ENCODE results near the gene AK5. TPM values are rescaled to one million over a fixed set of nuclear protein-coding genes. Genes with fewer than 3 reads are reported as not detected.

AK5 gene
- total and polyA plus RNA-seq, 2 of the 4 experiments (the other 2 are of a cell fraction): 22.5 to 25.8 TPM

DNA sequence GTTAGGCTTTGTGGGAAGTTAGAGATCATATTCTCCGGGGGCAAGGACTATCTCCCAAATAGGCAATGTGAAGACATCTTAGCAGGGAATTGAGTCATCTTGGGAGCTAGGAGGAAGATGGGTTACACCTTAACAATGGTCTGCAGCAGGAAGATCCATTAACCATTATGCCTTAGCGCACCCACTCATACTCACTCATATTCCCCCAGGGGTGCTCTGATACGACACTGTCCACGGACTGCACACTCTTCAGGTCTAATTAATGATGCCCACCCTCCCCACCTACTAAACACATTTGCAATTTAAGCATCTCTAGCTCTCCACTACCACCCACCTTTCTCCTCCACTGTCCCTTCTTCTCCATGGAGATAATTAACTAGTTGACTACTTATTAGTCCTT, 857 bp upstream of the AK5 start:
- ATAC-seq (ENCODE audit: low read depth): no peak
- ChIA-PET POLR2A (ENCODE audit: unreplicated experiment) (interaction anchor here (1.1 kb wide), 1 partner anchor 89 kb away, joined by 4 read pairs; no protein-coding TSS in a partner anchor), CTCF (no interaction called here)
- Histone ChIP-seq H3K4me3 (ENCODE audit: insufficient read depth, low read depth, low read length) (no peak overlapping the region), H4K20me1 (ENCODE audit: insufficient read depth, low read length) (no peaks in the 10 kb centered on the region), H4K5ac (ENCODE audit: low read depth, low read length) (no peak overlapping the region), H3K4ac (ENCODE audit: low read depth, low read length) (no peak overlapping the region), H3K9me1 (ENCODE audit: insufficient read depth, low read length) (no peaks in the 10 kb centered on the region), H3K14ac (replicated peaks; ENCODE audit: low read depth, low read length) (no peak overlapping the region), H2BK15ac (ENCODE audit: low read depth, low read length) (no peak overlapping the region), H2BK20ac (ENCODE audit: low read depth, low read length) (peak overlapping the region; percentile 2; the same call in 1 of the 2 replicates), H3K79me1 (ENCODE audit: low read depth in 1 of 2, low read length in 2 of 2) (peaks cover 16 to 40% of the 10 kb centered on the region in 2 experiments), H3K4me1 (ENCODE audit: control insufficient read depth, insufficient read depth, low read length) (0 out of 2 replicates have a peak, but pooled peaks cover 2% of the 10 kb centered on the region), H2AFZ (replicated peaks; ENCODE audit: low read length, poor library complexity) (peak overlapping the region; percentile 12), H2BK120ac (ENCODE audit: low read depth, low read length) (peak overlapping the region; percentile 0; the same call in 1 of the 2 replicates), H3K36me3 (ENCODE audit: control insufficient read depth, insufficient read depth, low read length) (no peaks in the 10 kb centered on the region), H3K56ac (ENCODE audit: extremely low read depth, insufficient read depth, low read length) (no peak overlapping the region), H3K27me3 (ENCODE audit: control insufficient read depth, insufficient read depth, low read length) (no peaks in the 10 kb centered on the region), H3K9ac (ENCODE audit: low read depth, low read length) (no peak overlapping the region), H2AK9ac (replicated peaks; ENCODE audit: low read depth, low read length, poor library complexity) (no peak overlapping the region), H3K27ac (ENCODE audit: insufficient read depth, low read length) (no peak overlapping the region), H4K8ac (ENCODE audit: low read depth in 2 of 2, low read length in 2 of 2) (peak overlapping the region in 1 of 2 experiments; percentile 76; a peak in 1 of 4 replicates), H4K91ac (ENCODE audit: insufficient read depth, low read depth, low read length) (no peak overlapping the region), H3K18ac (ENCODE audit: low read depth, low read length) (no peak overlapping the region), H3K9me3 (ENCODE audit: control insufficient read depth, insufficient read depth, low read length) (no peaks in the 10 kb centered on the region), H2BK5ac (ENCODE audit: low read depth, low read length, poor library complexity, severe bottlenecking) (no peak overlapping the region), H3K4me2 (ENCODE audit: low read depth, low read length) (no peak overlapping the region), H2AK5ac (ENCODE audit: low read depth, low read length) (no peak overlapping the region), H3K23ac (ENCODE audit: low read depth, low read length) (peak overlapping the region; percentile 55)
- BruUV-seq (replicated peaks): no TSS peak
- dilution Hi-C loops (cut with HindIII; ENCODE audit: low sequenced_read_pairs, unreplicated experiment): no loop called here
- DNase-seq: no peak
- TF ChIP-seq, protein P1, sequence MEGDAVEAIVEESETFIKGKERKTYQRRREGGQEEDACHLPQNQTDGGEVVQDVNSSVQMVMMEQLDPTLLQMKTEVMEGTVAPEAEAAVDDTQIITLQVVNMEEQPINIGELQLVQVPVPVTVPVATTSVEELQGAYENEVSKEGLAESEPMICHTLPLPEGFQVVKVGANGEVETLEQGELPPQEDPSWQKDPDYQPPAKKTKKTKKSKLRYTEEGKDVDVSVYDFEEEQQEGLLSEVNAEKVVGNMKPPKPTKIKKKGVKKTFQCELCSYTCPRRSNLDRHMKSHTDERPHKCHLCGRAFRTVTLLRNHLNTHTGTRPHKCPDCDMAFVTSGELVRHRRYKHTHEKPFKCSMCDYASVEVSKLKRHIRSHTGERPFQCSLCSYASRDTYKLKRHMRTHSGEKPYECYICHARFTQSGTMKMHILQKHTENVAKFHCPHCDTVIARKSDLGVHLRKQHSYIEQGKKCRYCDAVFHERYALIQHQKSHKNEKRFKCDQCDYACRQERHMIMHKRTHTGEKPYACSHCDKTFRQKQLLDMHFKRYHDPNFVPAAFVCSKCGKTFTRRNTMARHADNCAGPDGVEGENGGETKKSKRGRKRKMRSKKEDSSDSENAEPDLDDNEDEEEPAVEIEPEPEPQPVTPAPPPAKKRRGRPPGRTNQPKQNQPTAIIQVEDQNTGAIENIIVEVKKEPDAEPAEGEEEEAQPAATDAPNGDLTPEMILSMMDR (conservative IDR thresholded peaks at IDR 0.05; ENCODE audit: low read depth, low read length): no peak
- TF ChIP-seq MXI1 (IDR thresholded peaks at IDR 0.05; ENCODE audit: borderline replicate concordance, low read depth, low read length) (no peak), POLR2A (IDR thresholded peaks at IDR 0.05; ENCODE audit: low read depth, low read length) (no peak), RCOR1 (IDR thresholded peaks at IDR 0.05; ENCODE audit: insufficient replicate concordance, low read length) (no peak), RFX5 (IDR thresholded peaks at IDR 0.05; ENCODE audit: low read depth, low read length) (no peak), RAD21 (IDR thresholded peaks at IDR 0.05; ENCODE audit: low read length) (no peak), NFE2L2 (IDR thresholded peaks at IDR 0.05; ENCODE audit: low read depth, low read length) (no peak), CHD1 (IDR thresholded peaks at IDR 0.05; ENCODE audit: low read depth, low read length) (no peak), MAZ (IDR thresholded peaks at IDR 0.05; ENCODE audit: borderline replicate concordance, low read depth, low read length) (no peak), CEBPB (IDR thresholded peaks at IDR 0.05; ENCODE audit: low read depth, low read length) (no peak), SMC3 (IDR thresholded peaks at IDR 0.05; ENCODE audit: low read depth, low read length) (no peak), FOS (IDR thresholded peaks at IDR 0.05; ENCODE audit: low read depth, low read length) (no peak), MAFK (IDR thresholded peaks at IDR 0.05; ENCODE audit: low read depth, low read length) (no peak), BHLHE40 (IDR thresholded peaks at IDR 0.05; ENCODE audit: low read depth, low read length) (no peak)
- TF ChIP-seq, protein P2, sequence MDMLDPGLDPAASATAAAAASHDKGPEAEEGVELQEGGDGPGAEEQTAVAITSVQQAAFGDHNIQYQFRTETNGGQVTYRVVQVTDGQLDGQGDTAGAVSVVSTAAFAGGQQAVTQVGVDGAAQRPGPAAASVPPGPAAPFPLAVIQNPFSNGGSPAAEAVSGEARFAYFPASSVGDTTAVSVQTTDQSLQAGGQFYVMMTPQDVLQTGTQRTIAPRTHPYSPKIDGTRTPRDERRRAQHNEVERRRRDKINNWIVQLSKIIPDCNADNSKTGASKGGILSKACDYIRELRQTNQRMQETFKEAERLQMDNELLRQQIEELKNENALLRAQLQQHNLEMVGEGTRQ (IDR thresholded peaks at IDR 0.05; ENCODE audit: low read depth, low read length): no peak
- TF ChIP-seq, protein P3, sequence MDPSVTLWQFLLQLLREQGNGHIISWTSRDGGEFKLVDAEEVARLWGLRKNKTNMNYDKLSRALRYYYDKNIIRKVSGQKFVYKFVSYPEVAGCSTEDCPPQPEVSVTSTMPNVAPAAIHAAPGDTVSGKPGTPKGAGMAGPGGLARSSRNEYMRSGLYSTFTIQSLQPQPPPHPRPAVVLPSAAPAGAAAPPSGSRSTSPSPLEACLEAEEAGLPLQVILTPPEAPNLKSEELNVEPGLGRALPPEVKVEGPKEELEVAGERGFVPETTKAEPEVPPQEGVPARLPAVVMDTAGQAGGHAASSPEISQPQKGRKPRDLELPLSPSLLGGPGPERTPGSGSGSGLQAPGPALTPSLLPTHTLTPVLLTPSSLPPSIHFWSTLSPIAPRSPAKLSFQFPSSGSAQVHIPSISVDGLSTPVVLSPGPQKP (IDR thresholded peaks at IDR 0.05; ENCODE audit: borderline replicate concordance, low read depth, low read length): no peak
- intact Hi-C loops (cut with micrococcal nuclease): loop anchor here (5.0 kb wide), 3 partner anchors 134 to 401 kb away; partner anchors contain the start of gene ZZZ3
- 100% methylated on average over 1 of the region's 4 CpGs; no CpG with 5 or more reads in 1 of the 2 experiments for WGBS, 2 experiments (ENCODE audit: extremely low coverage in 2 of 2, insufficient read length in 1 of 2)
- in situ Hi-C loops (cut with MboI; ENCODE audit: low sequenced_read_pairs): no loop called here
